Epithelial cell of proximal tubule (primary cell): Measurements from ENCODE around the gene TOLLIP. TPM values are rescaled to one million over a fixed set of nuclear protein-coding genes. Genes with fewer than 3 reads are reported as not detected.

Experiments
- DNase-seq: peaks from one replicate; pipeline ENCODE4 v3.0.0-alpha.2; 2011; ENCODE audit warnings: low read depth
- H3K4me3 ChIP-seq: 2 replicates; pipeline ENCODE4 v1.5.1; 2011; ENCODE audit warnings: low read depth, mild to moderate bottlenecking, low read length
- CTCF ChIP-seq: conservative IDR thresholded peaks from 2 replicates; pipeline ENCODE4 v1.5.1; 2012; ENCODE audit warnings: low read depth, mild to moderate bottlenecking, low read length
- total RNA-seq: library from RNA; depleted of rRNA; stranded (reverse); fragments of >200 nt; gene quantifications from 2 replicates; pipeline ENCODE4 v1.2.3, GENCODE V29; 2015

TOLLIP gene
- total RNA-seq, 1 donor from 2014 or later: 22.0 TPM

GRCh38 chr11:1278766-1279673 lies 30.4 kb downstream of the TOLLIP start:
- no peak overlapping the region for H3K4me3 ChIP-seq
- no peak for TF ChIP-seq CTCF
- DNase-seq: no peak

GRCh38 chr11:1277936-1278512 lies 31.4 kb downstream of the TOLLIP start:
- no peak for DNase-seq
- TF ChIP-seq CTCF: no peak
- H3K4me3 ChIP-seq: no peak overlapping the region

GRCh38 chr11:1276866-1277615 lies 32.4 kb downstream of the TOLLIP start:
- no peak for TF ChIP-seq CTCF
- H3K4me3 ChIP-seq: no peak overlapping the region
- DNase-seq: no peak

DNA sequence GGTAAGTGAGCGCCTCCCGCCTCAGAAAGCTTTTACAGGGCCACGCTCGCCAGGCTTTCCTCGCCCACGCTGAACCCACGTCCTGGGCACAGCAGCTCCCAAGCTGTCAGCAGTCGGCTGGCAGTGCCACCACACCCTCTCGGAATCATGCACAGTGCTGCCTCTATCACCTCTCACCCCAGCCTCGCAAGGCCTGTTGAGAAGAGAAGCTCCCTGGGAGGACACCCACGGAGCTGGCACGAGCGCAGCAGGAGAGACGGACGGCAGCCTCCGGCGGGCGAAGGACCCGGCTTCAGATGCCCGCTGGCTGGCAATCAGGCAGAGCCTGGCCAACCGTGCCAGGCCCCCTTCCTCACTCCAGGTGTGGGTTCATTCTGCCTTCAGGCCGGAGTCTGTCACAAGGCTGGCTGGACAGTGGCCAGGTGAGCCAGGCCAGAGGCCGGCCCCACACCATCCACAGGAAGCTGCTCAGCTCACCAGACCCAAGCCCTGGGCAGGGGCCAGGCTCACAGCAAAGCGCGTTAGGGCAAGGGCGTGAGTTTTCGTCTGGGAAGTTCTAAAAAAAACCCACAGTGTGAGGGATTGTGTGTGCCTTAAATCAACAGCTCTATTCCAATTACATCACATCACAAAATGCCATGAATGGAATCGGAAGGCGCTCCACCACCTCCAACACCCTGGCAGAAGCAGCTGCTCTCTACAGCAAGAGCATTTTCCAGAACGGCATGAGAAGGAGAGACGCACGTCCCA lies 33.2 kb downstream of the TOLLIP start:
- TF ChIP-seq CTCF: no peak
- DNase-seq: no peak
- H3K4me3 ChIP-seq: no peak overlapping the region

DNA sequence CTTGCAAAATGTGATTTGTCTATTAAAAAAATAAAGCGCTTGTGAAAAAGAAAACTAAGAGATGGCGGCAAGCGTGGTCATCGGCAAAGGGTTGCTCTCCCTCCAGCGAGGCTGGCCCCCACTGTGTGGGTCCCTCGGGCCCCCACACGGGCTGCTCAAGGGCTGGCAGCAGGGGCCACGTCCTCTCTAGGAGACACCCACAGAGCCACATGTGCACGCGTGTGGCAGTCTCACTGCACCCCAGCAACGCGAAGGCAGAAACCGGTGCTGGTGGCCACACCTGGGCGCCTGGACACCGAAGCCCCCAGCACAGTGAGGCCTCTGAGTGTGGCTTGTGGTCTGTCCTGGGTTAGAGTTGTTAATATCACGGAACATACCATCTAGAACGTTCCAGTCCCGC lies 34.4 kb downstream of the TOLLIP start:
- DNase-seq: no peak
- no peak overlapping the region for H3K4me3 ChIP-seq
- TF ChIP-seq CTCF: no peak

DNA sequence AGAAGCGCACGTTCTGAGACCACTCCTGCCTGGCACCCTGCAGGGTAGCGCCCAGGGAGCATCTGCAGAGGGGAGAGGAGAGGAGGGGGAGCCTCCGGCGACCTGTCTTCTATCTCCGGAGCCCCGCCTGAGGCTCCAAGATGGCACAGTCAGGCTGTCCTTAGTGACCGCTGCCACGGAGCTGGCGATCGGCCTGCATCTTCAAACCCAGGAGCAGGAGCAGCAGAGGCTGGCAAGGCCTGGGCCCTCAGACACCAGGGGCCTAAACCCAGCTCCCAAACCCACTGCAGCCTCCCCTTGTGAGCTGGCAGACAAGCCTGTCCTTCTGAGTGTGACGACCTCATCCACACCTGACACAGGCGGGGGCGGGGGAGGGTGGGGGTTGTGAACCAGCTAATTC lies 34.9 kb downstream of the TOLLIP start:
- DNase-seq: no peak
- H3K4me3 ChIP-seq: no peak overlapping the region
- no peak for TF ChIP-seq CTCF
